Fibroblast of lung (primary cell): ENCODE results near the gene NEK11. TPM values are rescaled to one million over a fixed set of nuclear protein-coding genes. Genes with fewer than 3 reads are reported as not detected.

Source experiments
- DNase-seq, 2 donors: peaks; one replicate each; pipeline versions ENCODE4 v3.0.0 to v3.0.0-alpha.2; 2010; ENCODE audit warnings: low read depth in 2 of 2
- H2AFZ ChIP-seq: 2 replicates; pipeline ENCODE4 v1.5.1; 2012; ENCODE audit warnings: low read length, control low read depth, inconsistent platforms
- H3K27ac ChIP-seq: 2 replicates; pipeline ENCODE4 v1.5.1; 2011; ENCODE audit warnings: low read length, control low read depth; ENCODE audit not compliant: insufficient read depth
- H3K27me3 ChIP-seq: 2 replicates; pipeline ENCODE4 v1.5.1; 2011; ENCODE audit warnings: mild to moderate bottlenecking, low read length; ENCODE audit not compliant: control insufficient read depth, insufficient read depth
- H3K36me3 ChIP-seq: 2 replicates; pipeline ENCODE4 v1.5.1; 2011; ENCODE audit warnings: low read length; ENCODE audit not compliant: control insufficient read depth, insufficient read depth
- H3K4me1 ChIP-seq: 2 replicates; pipeline ENCODE4 v1.5.1; 2011; ENCODE audit warnings: low read length; ENCODE audit not compliant: control insufficient read depth, insufficient read depth; ENCODE audit errors: extremely low read depth
- H3K4me2 ChIP-seq: 2 replicates; pipeline ENCODE4 v1.5.1; 2011; ENCODE audit warnings: low read length, control low read depth; ENCODE audit not compliant: insufficient read depth; ENCODE audit errors: extremely low read depth
- H3K4me3 ChIP-seq, 4 experiments: fragments of 200-600 bp in 1 of 4; sonication (generic) in 1 of 4; replicated peaks in 1 of 4; 2 replicates each; pipeline ENCODE4 v1.5.1; 2011 to 2016; ENCODE audit warnings: low read length in 4 of 4, low read depth in 3 of 4, mild to moderate bottlenecking in 3 of 4, control low read depth in 2 of 4, inconsistent platforms in 1 of 4, mixed read lengths in 1 of 4; ENCODE audit not compliant: insufficient read depth in 1 of 4; ENCODE audit errors: control extremely low read depth in 1 of 4
- H3K79me2 ChIP-seq: 2 replicates; pipeline ENCODE4 v1.5.1; 2012; ENCODE audit warnings: mild to moderate bottlenecking, low read length, inconsistent platforms; ENCODE audit not compliant: control insufficient read depth, insufficient read depth
- H3K9ac ChIP-seq: 2 replicates; pipeline ENCODE4 v1.5.1; 2011; ENCODE audit warnings: mild to moderate bottlenecking, low read length, control low read depth; ENCODE audit not compliant: insufficient read depth
- H3K9me3 ChIP-seq: 2 replicates; pipeline ENCODE4 v1.5.1; 2012; ENCODE audit warnings: low read depth, low read length; ENCODE audit not compliant: control insufficient read depth, insufficient read depth
- H4K20me1 ChIP-seq: 2 replicates; pipeline ENCODE4 v1.5.1; 2011; ENCODE audit warnings: low read length; ENCODE audit not compliant: control insufficient read depth, insufficient read depth; ENCODE audit errors: extremely low read depth
- EZH2 ChIP-seq: IDR thresholded peaks from 2 replicates; pipeline ENCODE4 v1.5.1; 2012; ENCODE audit warnings: low read length, control low read depth, mild to moderate bottlenecking; ENCODE audit errors: missing control alignments
- polyA plus RNA-seq, 2 donors: library from polyadenylated mRNA; depleted of rRNA in 1 of 2; stranded (reverse) in 1 of 2; unstranded in 1 of 2; fragments of >200 nt; gene quantifications; 2 replicates each; pipeline ENCODE4 v1.2.1, GENCODE V29; 2011 to 2012; ENCODE audit warnings: missing spikeins in 1 of 2
- total RNA-seq: library from RNA; depleted of rRNA; stranded (reverse); fragments of >200 nt; gene quantifications from 2 replicates; pipeline ENCODE4 v1.2.1, GENCODE V29; 2014
- TF ChIP-seq, protein P1 (sequence below), 2 donors: IDR thresholded peaks in 1 of 2; conservative IDR thresholded peaks in 1 of 2; 1 replicate in 1 of 2; 2 replicates in 1 of 2; pipeline ENCODE4 v1.5.1; 2011 to 2012; ENCODE audit warnings: low read length in 2 of 2, control low read depth in 1 of 2, inconsistent platforms in 1 of 2, low read depth in 1 of 2, mild to moderate bottlenecking in 1 of 2

Gene NEK11
- total and polyA plus RNA-seq, 2 donors (not counting 1 experiment from before 2014, with no cell fraction given) = 4.3 to 13.0 TPM

DNA sequence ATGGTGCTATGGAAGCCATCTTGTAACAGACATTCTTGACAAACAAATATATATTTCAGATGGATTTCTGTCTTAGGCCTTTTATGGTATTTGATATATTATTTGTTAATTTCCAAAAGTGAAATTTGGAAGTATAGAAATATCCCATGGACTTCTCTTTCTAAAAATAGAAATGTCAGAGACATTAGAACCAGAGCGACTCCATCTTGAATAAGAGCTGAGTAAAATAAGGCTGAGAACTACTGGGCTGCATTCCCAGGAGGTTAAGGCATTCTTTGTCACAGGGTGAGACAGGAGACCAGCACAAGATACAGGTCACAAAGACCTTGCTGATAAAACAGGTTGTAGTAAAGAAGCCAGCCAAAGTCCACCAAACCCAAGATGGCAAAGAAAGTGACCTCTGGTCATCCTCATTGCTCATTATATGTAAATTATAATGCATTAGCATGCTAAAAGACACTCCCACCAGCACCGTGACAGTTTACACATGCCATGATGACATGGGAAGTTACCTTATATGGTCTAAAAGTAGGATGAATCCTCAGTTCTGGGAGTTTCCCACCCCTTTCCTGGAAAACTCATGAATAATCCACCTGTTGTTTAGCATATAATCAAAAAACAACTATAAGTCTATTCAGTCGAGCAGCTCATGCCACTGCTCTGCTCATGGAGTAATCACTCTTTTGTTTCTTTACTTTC, 146.0 kb downstream of the NEK11 start:
- H3K4me2 ChIP-seq = no peak overlapping the region
- H3K4me3 ChIP-seq = no peak overlapping the region
- H3K4me1 ChIP-seq = no peaks in the 10 kb centered on the region
- H3K27ac ChIP-seq = no peak overlapping the region
- no peaks in the 10 kb centered on the region for H3K27me3 ChIP-seq
- no peak for DNase-seq
- no peaks in the 10 kb centered on the region for H3K36me3 ChIP-seq
- no peaks in the 10 kb centered on the region for H3K79me2 ChIP-seq
- TF ChIP-seq EZH2 = no peak
- TF ChIP-seq, protein P1, sequence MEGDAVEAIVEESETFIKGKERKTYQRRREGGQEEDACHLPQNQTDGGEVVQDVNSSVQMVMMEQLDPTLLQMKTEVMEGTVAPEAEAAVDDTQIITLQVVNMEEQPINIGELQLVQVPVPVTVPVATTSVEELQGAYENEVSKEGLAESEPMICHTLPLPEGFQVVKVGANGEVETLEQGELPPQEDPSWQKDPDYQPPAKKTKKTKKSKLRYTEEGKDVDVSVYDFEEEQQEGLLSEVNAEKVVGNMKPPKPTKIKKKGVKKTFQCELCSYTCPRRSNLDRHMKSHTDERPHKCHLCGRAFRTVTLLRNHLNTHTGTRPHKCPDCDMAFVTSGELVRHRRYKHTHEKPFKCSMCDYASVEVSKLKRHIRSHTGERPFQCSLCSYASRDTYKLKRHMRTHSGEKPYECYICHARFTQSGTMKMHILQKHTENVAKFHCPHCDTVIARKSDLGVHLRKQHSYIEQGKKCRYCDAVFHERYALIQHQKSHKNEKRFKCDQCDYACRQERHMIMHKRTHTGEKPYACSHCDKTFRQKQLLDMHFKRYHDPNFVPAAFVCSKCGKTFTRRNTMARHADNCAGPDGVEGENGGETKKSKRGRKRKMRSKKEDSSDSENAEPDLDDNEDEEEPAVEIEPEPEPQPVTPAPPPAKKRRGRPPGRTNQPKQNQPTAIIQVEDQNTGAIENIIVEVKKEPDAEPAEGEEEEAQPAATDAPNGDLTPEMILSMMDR (conservative IDR thresholded peaks at IDR 0.05 in 1 of 2, IDR thresholded peaks at IDR 0.05 in 1 of 2; ENCODE audit: low read depth in 1 of 2, low read length in 2 of 2) = no peak
- H3K9me3 ChIP-seq = no peaks in the 10 kb centered on the region
- no peak overlapping the region for H3K9ac ChIP-seq
- H4K20me1 ChIP-seq = no peaks in the 10 kb centered on the region
- no peak overlapping the region for H2AFZ ChIP-seq

- peak; percentile 2 to 42 for DNase-seq
These were observed 148.1 kb downstream of the NEK11 start for GRCh38 chr3:131174752-131175151.

GRCh38 chr3:131178710-131179375, 152.2 kb downstream of the NEK11 start:
- Histone ChIP-seq H3K4me2 (no peak overlapping the region), H3K79me2 (no peaks in the 10 kb centered on the region), H3K36me3 (no peaks in the 10 kb centered on the region), H3K4me3 (no peak overlapping the region), H3K27me3 (no peaks in the 10 kb centered on the region), H3K9me3 (no peaks in the 10 kb centered on the region), H3K27ac (no peak overlapping the region), H3K4me1 (no peaks in the 10 kb centered on the region), H3K9ac (no peak overlapping the region), H2AFZ (no peak overlapping the region), H4K20me1 (no peaks in the 10 kb centered on the region)
- TF ChIP-seq EZH2 = no peak
- TF ChIP-seq, protein P1 (conservative IDR thresholded peaks at IDR 0.05 in 1 of 2, IDR thresholded peaks at IDR 0.05 in 1 of 2; ENCODE audit: low read depth in 1 of 2, low read length in 2 of 2) = no peak
- no peak for DNase-seq

More at GRCh38 chr3:131174752-131175151, 148.1 kb downstream of the NEK11 start:
- Histone ChIP-seq H3K27me3 (no peaks in the 10 kb centered on the region), H3K9me3 (no peaks in the 10 kb centered on the region), H4K20me1 (no peaks in the 10 kb centered on the region), H3K79me2 (no peaks in the 10 kb centered on the region), H3K4me1 (no peaks in the 10 kb centered on the region), H3K27ac (no peak overlapping the region), H3K4me3 (no peak overlapping the region), H3K4me2 (no peak overlapping the region), H2AFZ (no peak overlapping the region), H3K36me3 (no peaks in the 10 kb centered on the region), H3K9ac (no peak overlapping the region)
- TF ChIP-seq, protein P1 (conservative IDR thresholded peaks at IDR 0.05 in 1 of 2, IDR thresholded peaks at IDR 0.05 in 1 of 2; ENCODE audit: low read depth in 1 of 2, low read length in 2 of 2) = no peak
- no peak for TF ChIP-seq EZH2
